SK-N-SH treated with all-trans-retinoic acid at 6 μM for 48 hours (cell line): ENCODE measurements around the gene SART3.

Experiments
- BACH2 ChIP-seq: fragments of 250-450 bp; sonication (Bioruptor Pico); IDR thresholded peaks from 2 replicates; pipeline ENCODE4 v1.9.0; 2021; ENCODE audit warnings: mild to moderate bottlenecking, borderline replicate concordance
- ESRRG ChIP-seq: fragments of 250-450 bp; sonication (Bioruptor Pico); IDR thresholded peaks from 2 replicates; pipeline ENCODE4 v1.6.1; 2021; ENCODE audit warnings: mild to moderate bottlenecking
- ISL1 ChIP-seq: fragments of 250-450 bp; sonication (Bioruptor Pico); IDR thresholded peaks from 2 replicates; pipeline ENCODE4 v2.1.2; 2022; ENCODE audit warnings: mild to moderate bottlenecking, moderate library complexity
- RARB ChIP-seq: fragments of 250-450 bp; sonication (Bioruptor Pico); IDR thresholded peaks from 2 replicates; pipeline ENCODE4 v1.8.0; 2021; ENCODE audit warnings: mild to moderate bottlenecking, moderate library complexity
- SNAI2 ChIP-seq: fragments of 250-450 bp; sonication (Bioruptor Pico); IDR thresholded peaks from 2 replicates; pipeline ENCODE4 v1.5.0; 2020; ENCODE audit warnings: mild to moderate bottlenecking, moderate library complexity
- TOX ChIP-seq: fragments of 250-450 bp; sonication (Bioruptor Pico); IDR thresholded peaks from 2 replicates; pipeline ENCODE4 v1.8.0; 2021; ENCODE audit warnings: mild to moderate bottlenecking, moderate library complexity, borderline replicate concordance
- ZFP3 ChIP-seq: fragments of 250-450 bp; sonication (Bioruptor Pico); IDR thresholded peaks from 2 replicates; pipeline ENCODE4 v1.5.0; 2020; ENCODE audit warnings: mild to moderate bottlenecking, moderate library complexity
- TF ChIP-seq, protein P1 (sequence below): fragments of 250-450 bp; sonication (Bioruptor Pico); IDR thresholded peaks from 2 replicates; pipeline ENCODE4 v1.8.0; 2020; ENCODE audit warnings: mild to moderate bottlenecking, moderate library complexity, borderline replicate concordance
- TF ChIP-seq, protein P2 (sequence below): fragments of 250-450 bp; sonication (Bioruptor Pico); IDR thresholded peaks from 2 replicates; pipeline ENCODE4 v1.5.0; 2020; ENCODE audit warnings: mild to moderate bottlenecking, moderate library complexity
- TF ChIP-seq, protein P3 (sequence below): fragments of 250-450 bp; sonication (Bioruptor Pico); IDR thresholded peaks from 2 replicates; pipeline ENCODE4 v1.5.1; 2020; ENCODE audit warnings: low read depth, mild to moderate bottlenecking, moderate library complexity

DNA sequence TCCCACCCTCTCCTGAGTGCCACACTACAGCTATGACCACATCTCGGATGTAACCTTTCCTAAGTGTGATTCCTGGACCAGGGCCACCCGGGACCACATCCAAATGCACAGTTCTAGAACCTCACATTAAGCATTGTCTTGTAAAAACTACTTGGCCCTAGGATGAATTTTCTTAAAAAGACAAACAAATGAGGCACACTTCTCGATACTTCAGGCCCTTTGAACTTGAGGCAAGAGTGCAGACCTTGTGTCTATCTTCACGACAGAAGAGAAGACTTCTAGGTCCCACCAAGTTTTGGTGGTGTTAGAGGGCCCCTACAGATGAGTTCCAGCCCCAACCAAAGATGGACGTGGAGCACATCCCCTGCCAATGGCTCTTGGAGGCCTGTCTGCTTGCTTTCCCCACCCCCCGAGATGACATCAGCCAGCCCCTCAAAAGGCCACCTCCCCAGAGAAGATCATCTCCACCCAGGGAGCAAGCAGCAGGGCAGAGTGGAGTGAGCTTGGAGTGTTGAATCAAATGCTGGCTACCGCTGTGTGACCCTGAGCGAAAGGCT lies 10.7 kb upstream of the SART3 start:
- no peak for TF ChIP-seq ESRRG (CRISPR knock-in tag)
- TF ChIP-seq BACH2 (CRISPR knock-in tag), result no peak
- TF ChIP-seq, protein P1, sequence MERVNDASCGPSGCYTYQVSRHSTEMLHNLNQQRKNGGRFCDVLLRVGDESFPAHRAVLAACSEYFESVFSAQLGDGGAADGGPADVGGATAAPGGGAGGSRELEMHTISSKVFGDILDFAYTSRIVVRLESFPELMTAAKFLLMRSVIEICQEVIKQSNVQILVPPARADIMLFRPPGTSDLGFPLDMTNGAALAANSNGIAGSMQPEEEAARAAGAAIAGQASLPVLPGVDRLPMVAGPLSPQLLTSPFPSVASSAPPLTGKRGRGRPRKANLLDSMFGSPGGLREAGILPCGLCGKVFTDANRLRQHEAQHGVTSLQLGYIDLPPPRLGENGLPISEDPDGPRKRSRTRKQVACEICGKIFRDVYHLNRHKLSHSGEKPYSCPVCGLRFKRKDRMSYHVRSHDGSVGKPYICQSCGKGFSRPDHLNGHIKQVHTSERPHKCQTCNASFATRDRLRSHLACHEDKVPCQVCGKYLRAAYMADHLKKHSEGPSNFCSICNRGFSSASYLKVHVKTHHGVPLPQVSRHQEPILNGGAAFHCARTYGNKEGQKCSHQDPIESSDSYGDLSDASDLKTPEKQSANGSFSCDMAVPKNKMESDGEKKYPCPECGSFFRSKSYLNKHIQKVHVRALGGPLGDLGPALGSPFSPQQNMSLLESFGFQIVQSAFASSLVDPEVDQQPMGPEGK (CRISPR knock-in tag), result no peak
- TF ChIP-seq, protein P2, sequence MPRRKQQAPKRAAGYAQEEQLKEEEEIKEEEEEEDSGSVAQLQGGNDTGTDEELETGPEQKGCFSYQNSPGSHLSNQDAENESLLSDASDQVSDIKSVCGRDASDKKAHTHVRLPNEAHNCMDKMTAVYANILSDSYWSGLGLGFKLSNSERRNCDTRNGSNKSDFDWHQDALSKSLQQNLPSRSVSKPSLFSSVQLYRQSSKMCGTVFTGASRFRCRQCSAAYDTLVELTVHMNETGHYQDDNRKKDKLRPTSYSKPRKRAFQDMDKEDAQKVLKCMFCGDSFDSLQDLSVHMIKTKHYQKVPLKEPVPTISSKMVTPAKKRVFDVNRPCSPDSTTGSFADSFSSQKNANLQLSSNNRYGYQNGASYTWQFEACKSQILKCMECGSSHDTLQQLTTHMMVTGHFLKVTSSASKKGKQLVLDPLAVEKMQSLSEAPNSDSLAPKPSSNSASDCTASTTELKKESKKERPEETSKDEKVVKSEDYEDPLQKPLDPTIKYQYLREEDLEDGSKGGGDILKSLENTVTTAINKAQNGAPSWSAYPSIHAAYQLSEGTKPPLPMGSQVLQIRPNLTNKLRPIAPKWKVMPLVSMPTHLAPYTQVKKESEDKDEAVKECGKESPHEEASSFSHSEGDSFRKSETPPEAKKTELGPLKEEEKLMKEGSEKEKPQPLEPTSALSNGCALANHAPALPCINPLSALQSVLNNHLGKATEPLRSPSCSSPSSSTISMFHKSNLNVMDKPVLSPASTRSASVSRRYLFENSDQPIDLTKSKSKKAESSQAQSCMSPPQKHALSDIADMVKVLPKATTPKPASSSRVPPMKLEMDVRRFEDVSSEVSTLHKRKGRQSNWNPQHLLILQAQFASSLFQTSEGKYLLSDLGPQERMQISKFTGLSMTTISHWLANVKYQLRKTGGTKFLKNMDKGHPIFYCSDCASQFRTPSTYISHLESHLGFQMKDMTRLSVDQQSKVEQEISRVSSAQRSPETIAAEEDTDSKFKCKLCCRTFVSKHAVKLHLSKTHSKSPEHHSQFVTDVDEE (CRISPR knock-in tag), result no peak
- TF ChIP-seq ZFP3, result no peak
- TF ChIP-seq ISL1, result no peak
- TF ChIP-seq, protein P3, sequence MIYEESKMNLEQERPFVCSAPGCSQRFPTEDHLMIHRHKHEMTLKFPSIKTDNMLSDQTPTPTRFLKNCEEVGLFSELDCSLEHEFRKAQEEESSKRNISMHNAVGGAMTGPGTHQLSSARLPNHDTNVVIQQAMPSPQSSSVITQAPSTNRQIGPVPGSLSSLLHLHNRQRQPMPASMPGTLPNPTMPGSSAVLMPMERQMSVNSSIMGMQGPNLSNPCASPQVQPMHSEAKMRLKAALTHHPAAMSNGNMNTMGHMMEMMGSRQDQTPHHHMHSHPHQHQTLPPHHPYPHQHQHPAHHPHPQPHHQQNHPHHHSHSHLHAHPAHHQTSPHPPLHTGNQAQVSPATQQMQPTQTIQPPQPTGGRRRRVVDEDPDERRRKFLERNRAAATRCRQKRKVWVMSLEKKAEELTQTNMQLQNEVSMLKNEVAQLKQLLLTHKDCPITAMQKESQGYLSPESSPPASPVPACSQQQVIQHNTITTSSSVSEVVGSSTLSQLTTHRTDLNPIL (CRISPR knock-in tag), result no peak
- no peak for TF ChIP-seq SNAI2 (CRISPR knock-in tag)
- TF ChIP-seq RARB, result no peak
- no peak for TF ChIP-seq TOX (CRISPR knock-in tag)
